HEK293T (cell line): ENCODE data around the gene ANKFY1.

Source experiments
- ELF4 ChIP-seq: fragments of 450-650 bp; IDR thresholded peaks from 2 replicates; pipeline ENCODE4 v1.6.1; 2017; ENCODE audit warnings: antibody characterized with exemption
- L3MBTL2 ChIP-seq: fragments of 450-650 bp; conservative IDR thresholded peaks from 2 replicates; pipeline ENCODE4 v1.6.1; 2016; ENCODE audit warnings: mild to moderate bottlenecking
- SP1 ChIP-seq: fragments of 450-650 bp; IDR thresholded peaks from 2 replicates; pipeline ENCODE4 v1.6.1; 2017
- SUZ12 ChIP-seq: fragments of 450-650 bp; IDR thresholded peaks from 2 replicates; pipeline ENCODE4 v1.6.1; 2016; ENCODE audit warnings: mild to moderate bottlenecking
- TARDBP ChIP-seq: fragments of 450-650 bp; IDR thresholded peaks from 2 replicates; pipeline ENCODE4 v1.6.1; 2016
- TF ChIP-seq, protein P1 (sequence below): fragments of 450-650 bp; IDR thresholded peaks from 2 replicates; pipeline ENCODE4 v1.6.1; 2016

- no peak for TF ChIP-seq SP1
- no peak for TF ChIP-seq TARDBP
- no peak for TF ChIP-seq L3MBTL2
- no peak for TF ChIP-seq ELF4
- TF ChIP-seq SUZ12 = no peak
- TF ChIP-seq, protein P1, sequence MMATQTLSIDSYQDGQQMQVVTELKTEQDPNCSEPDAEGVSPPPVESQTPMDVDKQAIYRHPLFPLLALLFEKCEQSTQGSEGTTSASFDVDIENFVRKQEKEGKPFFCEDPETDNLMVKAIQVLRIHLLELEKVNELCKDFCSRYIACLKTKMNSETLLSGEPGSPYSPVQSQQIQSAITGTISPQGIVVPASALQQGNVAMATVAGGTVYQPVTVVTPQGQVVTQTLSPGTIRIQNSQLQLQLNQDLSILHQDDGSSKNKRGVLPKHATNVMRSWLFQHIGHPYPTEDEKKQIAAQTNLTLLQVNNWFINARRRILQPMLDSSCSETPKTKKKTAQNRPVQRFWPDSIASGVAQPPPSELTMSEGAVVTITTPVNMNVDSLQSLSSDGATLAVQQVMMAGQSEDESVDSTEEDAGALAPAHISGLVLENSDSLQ = no peak
Observed at GRCh38 chr17:4220655-4221054, 43.1 kb downstream of the ANKFY1 start.
